Stimulated activated CD8-positive, alpha-beta memory T cell treated with anti-CD3 and anti-CD28 coated beads, Interleukin-12 subunit alpha, Interleukin-12 subunit beta, amount 100 ng/mL, for 24 hours (primary cell): ENCODE measurements around the gene VAMP2.

Source experiments
- DNase-seq: peaks from one replicate; pipeline ENCODE4 v3.0.0-alpha.2; 2020; ENCODE audit errors: extremely low read depth

The VAMP2 gene

DNA sequence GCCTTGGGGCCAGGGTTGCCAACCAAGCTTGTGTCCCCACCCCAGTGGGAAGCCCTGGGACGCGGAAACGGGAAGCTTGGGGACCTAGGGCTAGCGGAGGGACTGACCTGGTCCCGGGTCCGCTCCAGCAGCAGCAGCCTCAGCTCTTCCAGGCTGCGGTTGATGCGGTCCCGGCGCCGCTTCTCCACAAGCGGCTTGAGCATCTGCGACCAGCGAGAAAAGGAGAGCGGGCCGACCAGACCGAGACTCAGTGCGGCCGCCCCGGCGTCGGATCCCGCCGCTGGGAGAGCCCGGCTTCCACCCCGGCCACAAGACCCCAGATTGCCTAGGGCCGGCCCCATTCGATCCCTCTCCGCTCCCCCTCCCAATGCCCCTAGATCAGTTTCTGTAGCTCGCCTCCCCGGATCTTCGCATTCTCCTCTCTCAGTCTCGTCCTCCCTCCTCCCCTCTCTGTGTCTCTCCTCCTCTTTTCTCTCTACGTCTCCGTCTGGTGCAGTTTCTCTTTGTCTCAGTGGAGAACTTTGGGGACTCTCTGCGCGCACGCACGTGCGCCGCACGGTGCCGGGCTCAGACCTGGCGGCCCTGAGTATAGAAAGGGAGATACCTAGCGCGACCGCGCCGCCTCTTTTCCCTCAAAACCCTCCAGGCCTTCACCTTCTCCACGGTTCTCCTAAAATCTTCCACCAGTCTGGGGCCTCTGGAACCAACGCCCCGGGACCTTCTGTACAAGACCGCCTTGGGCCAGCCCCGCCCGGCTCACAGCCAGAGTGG lies 39.6 kb downstream of the VAMP2 start:
- DNase-seq: no peak

DNA sequence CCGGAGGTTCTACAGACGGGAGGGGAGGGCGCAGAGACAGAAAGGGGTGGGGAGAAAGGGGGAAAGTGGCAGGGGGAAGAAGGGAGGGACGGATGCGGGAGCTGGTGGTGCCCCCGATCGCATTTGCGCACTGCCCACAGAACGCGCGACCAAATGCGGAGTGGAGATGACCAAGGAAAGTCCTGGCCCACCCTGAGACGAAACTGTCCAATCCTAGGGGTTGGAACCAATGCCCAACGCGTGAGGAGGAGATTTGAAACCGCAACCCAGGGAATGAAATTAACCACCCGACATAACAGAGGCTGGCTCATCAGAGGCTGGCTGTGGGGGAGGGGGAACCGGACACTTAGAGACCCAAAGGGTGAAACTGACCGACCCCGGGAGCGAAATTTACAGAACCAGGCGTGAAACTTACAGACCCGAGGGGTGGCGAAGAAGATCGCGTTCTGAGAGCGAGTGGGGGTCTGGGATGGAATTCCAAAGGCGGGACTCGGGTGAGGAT lies 40.3 kb downstream of the VAMP2 start:
- DNase-seq: no peak

DNA sequence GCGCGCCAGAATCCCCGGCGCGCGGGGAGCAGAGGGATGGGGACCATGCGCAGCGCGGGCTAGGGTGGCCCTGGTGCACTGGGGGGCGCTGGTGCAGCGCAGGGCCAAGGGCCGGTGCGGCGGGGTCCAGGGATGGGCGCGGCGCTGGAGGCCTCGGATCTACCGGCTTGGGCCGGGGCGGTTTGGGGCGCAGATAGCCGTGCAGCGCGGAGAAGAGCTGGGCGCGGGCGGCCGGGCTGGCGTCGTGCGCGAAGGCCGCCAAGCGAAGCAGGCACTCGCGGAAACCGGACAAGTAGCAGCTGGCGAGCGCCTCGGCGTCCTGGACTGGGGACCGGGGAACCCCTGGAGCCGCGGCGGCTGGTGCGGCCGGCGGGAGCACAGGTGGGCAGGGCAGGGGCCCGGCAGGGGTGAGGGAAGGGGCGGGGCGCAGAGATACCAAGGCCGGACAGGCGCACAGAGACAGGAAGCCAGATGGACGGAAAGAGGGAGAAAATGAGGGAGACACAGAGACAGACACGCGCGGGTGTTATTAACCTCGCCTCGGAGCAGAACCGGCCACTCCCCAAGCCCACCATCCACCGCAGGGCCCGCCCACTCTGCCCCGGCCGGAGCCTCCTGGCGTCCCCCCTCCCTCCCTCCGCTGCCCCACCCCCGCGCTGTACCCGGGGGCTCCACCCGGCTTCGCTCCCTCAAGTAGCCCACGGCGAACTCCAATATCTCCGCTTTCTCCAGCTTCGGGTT lies 40.9 kb downstream of the VAMP2 start:
- no peak for DNase-seq

DNA sequence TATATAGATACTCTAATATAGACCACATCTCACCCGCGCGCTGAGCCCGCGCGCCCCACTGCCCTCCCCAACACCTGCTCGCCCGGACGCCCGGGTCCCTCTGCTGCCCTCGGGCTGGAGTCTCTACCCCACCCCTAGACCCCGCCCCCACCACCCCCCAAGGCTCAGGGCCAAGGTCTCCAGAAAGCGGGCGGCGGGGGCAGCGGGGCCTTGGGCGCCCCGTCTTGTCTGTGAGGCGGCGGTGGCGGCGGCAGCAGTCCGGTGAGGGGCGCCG lies 41.4 kb downstream of the VAMP2 start:
- no peak for DNase-seq

DNA sequence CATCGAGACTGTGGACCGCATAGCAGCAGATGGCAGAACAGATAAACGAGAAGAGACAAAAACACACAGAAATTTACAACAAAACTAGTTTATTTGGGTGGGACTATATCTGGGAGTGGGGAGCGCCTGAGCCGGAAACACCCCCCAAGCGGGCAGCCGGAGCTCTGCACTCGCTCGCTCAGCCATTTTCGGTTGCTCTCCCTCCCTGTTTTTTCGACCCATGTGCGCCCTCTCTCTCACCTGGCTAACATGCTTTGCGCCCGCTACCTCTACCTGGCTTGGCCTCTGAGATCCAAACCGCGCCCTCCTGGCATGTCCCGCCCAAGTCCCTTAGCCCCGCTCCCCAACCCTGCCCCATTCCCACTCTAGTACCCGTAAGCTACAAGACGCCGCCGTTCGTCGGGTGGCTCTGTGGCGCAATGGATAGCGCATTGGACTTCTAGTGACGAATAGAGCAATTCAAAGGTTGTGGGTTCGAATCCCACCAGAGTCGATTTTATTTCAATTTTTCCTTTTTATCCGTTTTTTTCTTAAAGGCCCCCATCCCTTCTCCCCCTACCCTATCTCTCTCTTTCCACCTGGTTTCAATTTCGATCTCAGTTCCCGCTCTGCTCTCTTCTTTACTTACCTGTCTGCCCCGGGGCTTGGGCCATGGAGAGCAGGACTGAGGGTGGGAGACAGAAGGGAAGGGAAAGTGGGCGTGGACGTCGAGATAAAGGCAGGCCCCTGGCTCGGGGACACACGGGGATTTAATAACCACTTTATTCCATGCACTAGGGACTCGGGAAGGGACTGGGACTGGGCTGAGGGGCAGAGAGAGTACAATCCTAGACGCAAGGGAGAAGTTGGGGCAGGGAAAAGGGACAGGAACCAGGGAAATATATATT lies 42.0 kb downstream of the VAMP2 start:
- no peak for DNase-seq

DNA sequence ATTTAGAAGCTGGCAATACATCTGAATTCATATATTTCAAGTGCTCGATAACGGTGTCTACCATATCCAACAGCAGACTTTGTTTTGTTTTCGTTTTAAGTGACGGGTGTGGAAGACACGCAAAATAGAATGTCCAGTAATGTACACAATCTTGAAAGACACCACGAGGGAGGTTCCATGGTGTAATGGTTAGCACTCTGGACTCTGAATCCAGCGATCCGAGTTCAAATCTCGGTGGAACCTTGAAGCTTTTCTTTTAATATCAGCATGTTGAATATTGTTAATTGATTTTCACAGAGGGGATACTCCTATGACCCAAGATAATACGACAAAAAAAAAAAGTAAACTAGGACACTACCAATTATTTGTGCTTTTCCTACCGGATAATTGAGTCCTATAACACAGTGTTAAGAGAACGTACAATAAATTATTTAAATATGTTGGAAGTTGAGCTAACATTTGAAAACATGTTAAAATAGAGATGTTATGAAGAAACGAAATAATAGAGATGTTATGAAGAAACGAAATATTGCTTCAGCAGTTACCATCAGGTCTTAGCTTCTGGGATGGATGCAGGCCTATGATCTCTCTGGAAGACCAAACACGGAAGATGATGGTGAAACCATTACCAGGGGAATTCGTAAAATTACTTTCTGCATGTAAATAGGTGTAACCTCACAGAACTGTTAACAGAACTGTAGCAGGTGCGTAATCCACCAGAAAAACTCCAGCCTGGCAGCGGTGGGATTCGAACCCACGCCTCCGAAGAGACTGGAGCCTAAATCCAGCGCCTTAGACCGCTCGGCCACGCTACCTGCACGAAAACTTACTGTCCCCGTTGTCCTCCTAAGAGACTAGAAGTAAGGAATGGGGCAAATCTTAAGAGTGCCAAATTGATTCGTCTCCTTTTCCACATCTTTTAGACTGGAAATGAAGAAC lies 42.9 kb downstream of the VAMP2 start:
- DNase-seq: peak; percentile 63

DNA sequence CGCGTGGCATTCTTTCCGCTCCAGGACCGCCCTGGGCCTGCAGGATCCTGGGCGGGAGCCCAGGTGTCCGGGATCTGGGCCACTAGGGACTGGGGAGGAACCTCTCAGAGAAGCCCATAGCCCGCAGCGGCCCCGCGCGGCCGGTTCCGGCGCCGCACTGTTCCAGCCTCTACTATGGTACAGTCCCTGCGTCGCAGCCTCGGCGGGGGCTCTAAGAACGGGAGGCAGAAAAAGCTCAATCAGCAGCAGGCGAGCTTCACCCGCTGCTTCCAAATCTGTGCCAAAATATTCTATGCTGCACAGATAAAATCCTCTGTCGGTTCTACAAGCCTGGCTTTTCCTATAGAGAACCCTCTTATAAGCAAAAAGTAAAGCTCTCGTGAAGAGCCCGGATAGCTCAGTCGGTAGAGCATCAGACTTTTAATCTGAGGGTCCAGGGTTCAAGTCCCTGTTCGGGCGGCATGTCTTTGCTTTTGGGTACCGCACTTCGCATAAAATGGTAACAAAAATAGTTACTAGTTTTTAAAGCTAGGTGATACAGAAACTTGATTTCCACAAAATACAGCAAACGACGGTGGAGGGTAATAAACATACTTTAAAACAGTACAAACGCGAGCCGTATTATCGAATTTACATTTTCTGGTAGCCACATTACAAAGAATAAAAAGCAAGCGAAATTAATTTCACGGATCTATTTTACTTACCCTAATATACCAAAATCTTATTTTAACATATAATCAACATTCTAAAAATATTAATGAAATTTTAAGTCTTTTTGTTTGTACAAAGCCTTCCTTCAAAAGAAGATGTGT lies 43.8 kb downstream of the VAMP2 start:
- peak; percentile 64 for DNase-seq

DNA sequence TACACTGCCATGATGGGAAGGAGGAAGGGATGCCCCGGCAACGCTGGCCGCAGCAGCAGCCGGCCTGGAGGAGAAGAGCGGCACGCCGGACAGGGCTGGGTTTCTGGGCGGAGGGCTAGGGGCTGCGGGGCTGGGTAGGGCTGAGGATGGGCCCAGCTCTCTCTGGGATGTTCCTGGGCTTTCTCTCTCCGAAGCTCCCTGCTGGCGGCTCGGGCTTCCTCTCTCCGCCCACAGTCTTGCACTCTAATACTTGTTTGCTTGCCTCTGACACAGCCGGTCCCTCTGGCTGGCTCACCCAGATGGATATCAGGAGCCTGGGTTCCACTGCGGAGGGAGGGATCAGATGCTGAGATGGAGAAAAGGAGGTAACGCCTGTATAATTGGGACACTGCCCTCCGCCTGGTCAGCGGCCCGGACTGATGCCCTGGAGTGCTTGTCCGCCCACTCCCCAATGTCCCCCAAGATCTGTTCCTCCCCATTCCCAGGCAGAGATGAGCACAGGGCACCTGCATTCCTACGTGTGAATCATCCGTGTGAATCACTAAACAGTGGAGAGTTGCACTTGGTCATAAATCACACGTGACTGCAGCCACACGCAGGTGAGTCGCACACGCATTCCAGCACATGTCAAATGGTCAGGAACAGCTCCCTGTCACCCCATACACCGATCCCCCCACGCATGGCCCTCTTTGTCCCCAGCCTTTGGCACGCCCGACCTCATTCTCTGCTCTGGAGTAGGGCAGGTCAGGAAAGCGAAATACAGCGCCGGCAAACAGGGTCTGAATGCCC lies 44.6 kb downstream of the VAMP2 start, which contains the start of gene ALOXE3:
TSS of gene ALOXE3 (minus strand) at position 535 of the 789 bp plus-strand sequence. CDS start at position 11, 524 bp downstream.
- DNase-seq: no peak

DNA sequence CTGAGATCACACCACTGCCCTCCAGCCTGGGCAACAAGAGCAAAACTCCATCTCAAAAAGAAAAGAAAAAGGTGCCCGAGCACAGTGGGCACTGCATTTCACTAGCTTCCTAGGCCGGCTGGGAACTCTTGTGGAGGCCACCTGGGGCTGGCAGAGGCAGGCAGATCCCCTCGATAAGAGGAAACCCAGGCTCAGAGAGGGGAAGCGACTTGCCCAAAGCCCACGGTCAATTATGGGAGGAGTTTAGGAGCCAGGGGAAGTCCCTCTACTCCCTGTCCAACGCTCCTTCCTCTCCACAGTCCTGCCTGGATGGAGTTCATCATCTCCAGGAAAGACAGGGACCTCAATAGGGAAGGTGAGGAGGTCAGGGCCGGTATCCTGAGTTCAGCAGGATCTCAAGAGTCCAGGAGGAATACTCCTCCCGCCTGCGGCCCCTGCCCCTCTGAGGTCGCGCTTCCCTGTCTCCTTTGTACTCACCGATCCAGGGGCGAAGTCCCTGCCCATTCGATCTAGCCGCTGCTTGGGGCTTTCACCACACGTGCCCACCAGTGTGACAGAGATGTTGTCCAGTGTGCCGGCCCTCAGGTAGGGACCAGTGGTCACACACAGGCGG lies 45.3 kb downstream of the VAMP2 start:
- DNase-seq: no peak

DNA sequence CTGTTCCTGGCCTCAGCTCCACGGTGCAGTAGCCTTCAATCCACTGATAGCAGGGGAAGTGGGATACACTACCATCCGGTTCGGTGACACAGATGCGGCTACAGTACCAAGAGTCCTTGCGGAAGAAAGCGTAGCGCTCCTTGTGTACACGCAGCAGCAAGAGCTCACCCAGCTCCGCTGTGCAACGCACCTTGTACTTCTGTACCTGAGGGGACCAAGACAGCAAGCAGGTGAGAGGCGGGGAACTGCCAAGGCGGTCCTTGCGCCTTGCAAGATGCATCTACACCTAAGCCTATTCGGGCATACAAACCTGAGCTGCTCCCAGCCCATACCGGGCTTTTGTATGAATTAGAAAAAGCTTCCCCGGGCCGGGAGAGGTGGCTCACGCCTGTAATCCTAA lies 46.0 kb downstream of the VAMP2 start:
- DNase-seq: no peak

DNA sequence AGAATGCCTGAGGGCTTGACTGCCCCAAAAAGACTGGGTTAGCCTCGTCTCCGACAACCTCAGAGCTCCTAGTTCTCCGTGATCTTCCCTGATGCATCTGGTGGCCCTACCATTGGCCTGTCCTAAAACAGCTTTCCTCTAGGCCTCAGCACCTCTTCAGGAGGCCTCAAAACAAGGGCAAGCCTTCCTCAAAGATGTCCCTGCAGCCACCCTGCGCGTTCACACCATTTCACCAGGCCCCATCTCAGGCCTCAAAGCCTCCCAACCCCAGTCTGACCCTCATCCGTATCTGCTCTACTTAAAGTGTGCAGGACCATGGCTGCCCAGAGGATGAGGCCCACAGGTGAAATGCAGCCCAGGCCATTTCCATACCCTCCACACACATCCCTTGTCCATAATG lies 51.8 kb downstream of the VAMP2 start:
- no peak for DNase-seq

DNA sequence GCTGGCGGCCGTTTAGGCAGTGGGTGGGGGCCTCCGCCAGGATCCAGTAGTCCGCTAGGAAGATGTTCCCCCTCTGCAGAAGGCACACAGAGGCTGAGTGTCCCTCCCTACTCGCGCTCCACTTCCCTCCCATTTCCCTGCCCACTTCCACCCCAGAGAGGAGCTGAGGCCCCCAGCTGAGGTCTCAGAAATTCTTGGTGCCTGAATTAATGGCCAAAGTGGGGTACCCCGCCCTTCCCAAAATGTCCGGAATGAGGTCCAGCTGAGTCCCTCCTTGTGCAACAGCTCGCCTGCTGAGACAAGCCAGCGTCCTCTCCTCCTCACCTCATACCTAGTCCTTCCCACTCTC lies 52.3 kb downstream of the VAMP2 start:
- no peak for DNase-seq

DNA sequence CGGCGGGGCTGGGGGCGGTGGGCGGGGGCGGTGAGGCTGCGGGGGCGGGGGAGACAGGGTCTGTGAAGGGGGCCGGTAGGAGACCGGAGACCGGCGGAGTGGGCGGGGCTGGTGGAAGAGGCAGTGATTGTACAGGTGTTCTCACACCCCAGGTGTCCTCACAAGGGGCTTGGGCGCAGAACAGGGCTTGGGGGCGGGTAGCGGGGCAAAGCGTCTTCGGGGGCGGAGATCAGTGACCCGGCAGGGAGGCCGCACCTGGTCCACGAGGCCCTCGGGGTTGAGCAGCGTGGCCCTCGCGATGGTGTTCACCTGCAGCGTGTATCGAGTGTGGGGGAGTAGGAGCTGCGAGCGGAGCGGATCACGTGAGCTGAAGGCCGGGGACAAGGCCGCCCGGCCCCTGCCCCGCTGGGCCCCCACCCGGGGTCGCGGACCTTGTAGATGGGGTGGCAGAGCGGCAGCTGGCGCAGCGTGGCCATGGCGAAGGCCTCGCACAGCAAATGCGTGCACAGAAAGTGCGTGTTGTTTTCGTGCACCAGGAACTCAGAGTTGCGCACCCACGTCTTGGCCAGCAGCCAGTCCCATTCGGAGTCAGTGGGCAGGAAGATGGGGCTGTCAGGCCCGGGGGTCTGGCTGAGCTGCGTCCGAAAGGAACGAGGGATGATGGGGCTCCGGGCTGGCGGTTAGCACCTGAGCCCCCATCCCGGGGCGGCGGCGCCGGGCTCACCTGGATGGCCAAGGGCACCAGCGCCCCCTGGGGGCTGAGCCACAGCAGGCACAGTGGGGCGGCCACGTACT lies 52.9 kb downstream of the VAMP2 start:
- DNase-seq: no peak
